Thyroid gland (tissue), 4 donors: ENCODE data around the gene SON.
"Not testable (repeated sequence)": the region's sequence is repeated elsewhere in the genome, so short reads cannot be mapped to it uniquely, and the experiment has no call there.

ENCODE experiments used
- CTCF ChIP-seq, 6 experiments: fragments of 200-600 bp in 3 of 6; fragments of 450-650 bp in 3 of 6; sonication (generic) in 3 of 6; IDR thresholded peaks; one replicate each; pipeline ENCODE4 v1.5.1; 2016 to 2019; ENCODE audit warnings: antibody characterized with exemption in 6 of 6, mild to moderate bottlenecking in 2 of 6, inconsistent platforms in 1 of 6, moderate library complexity in 1 of 6
- POLR2A ChIP-seq, 2 donors: fragments of 450-650 bp; IDR thresholded peaks; one replicate each; pipeline ENCODE4 v1.6.1; 2017; ENCODE audit warnings: antibody characterized with exemption in 2 of 2, mild to moderate bottlenecking in 2 of 2, moderate library complexity in 1 of 2

- TF ChIP-seq CTCF, POLR2A (IDR thresholded peaks at IDR 0.05): not testable (repeated sequence)
Measured at GRCh38 chr21:33507003-33507402, 35.8 kb upstream of the SON start.
